ENCODE measurements around the gene FSD1. TPM values are rescaled to one million over a fixed set of nuclear protein-coding genes. Genes with fewer than 3 reads are reported as not detected.

FSD1 gene
- total RNA-seq, 3 donors from 2014 or later, result 0.64 to 2.0 (median 0.84) TPM

- Histone ChIP-seq H3K4me1 (ENCODE audit: low read depth) (peaks cover 34% of the 10 kb centered on the region), H3K4me3 (no peak overlapping the region), H3K9me3 (no peaks in the 10 kb centered on the region), H3K36me3 (ENCODE audit: low read depth) (no peaks in the 10 kb centered on the region)
- no peak for ATAC-seq
- DNase-seq, result no peak
- intact Hi-C loops (cut with DNase I, micrococcal nuclease), result no loop called here
- TF ChIP-seq, protein P1, sequence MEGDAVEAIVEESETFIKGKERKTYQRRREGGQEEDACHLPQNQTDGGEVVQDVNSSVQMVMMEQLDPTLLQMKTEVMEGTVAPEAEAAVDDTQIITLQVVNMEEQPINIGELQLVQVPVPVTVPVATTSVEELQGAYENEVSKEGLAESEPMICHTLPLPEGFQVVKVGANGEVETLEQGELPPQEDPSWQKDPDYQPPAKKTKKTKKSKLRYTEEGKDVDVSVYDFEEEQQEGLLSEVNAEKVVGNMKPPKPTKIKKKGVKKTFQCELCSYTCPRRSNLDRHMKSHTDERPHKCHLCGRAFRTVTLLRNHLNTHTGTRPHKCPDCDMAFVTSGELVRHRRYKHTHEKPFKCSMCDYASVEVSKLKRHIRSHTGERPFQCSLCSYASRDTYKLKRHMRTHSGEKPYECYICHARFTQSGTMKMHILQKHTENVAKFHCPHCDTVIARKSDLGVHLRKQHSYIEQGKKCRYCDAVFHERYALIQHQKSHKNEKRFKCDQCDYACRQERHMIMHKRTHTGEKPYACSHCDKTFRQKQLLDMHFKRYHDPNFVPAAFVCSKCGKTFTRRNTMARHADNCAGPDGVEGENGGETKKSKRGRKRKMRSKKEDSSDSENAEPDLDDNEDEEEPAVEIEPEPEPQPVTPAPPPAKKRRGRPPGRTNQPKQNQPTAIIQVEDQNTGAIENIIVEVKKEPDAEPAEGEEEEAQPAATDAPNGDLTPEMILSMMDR (IDR thresholded peaks at IDR 0.05), result no peak
Measured at GRCh38 chr19:4366666-4367335, 62.4 kb downstream of the FSD1 start.

- Histone ChIP-seq H3K4me1 (ENCODE audit: low read depth) (peaks cover 34% of the 10 kb centered on the region), H3K36me3 (ENCODE audit: low read depth) (no peaks in the 10 kb centered on the region), H3K9me3 (no peaks in the 10 kb centered on the region), H3K4me3 (no peak overlapping the region)
- TF ChIP-seq, protein P1 (IDR thresholded peaks at IDR 0.05), result no peak
- intact Hi-C loops (cut with DNase I, micrococcal nuclease), result no loop called here
- no peak for DNase-seq
- ATAC-seq, result no peak
Measured at GRCh38 chr19:4367336-4367723, 62.9 kb downstream of the FSD1 start.

- H3K4me1 ChIP-seq (ENCODE audit: low read depth), result peaks cover 34% of the 10 kb centered on the region
- TF ChIP-seq, protein P1 (IDR thresholded peaks at IDR 0.05), result no peak
- intact Hi-C loops (cut with DNase I, micrococcal nuclease), result no loop called here
- H3K4me3 ChIP-seq, result no peak overlapping the region
- no peaks in the 10 kb centered on the region for H3K9me3 ChIP-seq
- no peak for DNase-seq
- ATAC-seq, result no peak
- H3K36me3 ChIP-seq (ENCODE audit: low read depth), result no peaks in the 10 kb centered on the region
Measured at GRCh38 chr19:4367781-4368127, 63.4 kb downstream of the FSD1 start.

DNA sequence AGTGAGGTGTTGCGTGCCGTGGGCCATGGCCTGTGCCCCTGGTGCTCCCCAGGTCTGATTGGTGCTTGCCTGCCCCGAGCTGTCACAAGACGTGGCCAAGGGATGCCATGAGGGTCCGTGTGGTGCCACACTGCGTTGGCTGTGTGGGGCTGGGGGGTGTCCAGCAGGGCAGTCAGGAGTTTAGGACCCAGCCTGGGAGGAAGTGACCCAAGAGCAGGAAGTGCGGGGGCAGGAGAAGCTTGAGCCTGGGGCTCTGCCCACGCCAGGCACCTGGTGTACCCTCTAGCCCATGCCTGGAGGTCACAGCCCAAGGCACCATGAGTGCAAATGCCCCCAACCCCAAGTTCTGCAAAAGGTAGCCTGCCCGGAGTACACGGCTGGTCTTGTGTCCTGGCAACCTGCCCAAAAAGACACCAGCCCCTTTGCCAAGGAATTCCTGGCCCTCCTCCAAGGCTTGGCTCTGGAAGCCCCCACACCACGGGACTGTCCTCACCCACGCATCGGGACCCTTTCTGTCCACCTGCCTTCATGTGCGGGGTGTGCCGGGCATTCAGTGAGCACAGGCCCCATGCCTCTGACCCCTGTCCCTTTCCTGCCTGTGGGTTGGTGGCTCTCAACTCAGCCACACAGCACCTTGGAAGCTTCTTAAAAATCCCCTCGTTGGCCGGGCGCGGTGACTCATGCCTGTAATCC, 63.9 kb downstream of the FSD1 start:
- H3K4me1 ChIP-seq (ENCODE audit: low read depth), result peaks cover 38% of the 10 kb centered on the region
- TF ChIP-seq, protein P1 (IDR thresholded peaks at IDR 0.05), result no peak
- no peak for ATAC-seq
- H3K36me3 ChIP-seq (ENCODE audit: low read depth), result no peaks in the 10 kb centered on the region
- no peak for DNase-seq
- H3K4me3 ChIP-seq, result no peak overlapping the region
- no peaks in the 10 kb centered on the region for H3K9me3 ChIP-seq
- intact Hi-C loops (cut with DNase I, micrococcal nuclease), result no loop called here

DNA sequence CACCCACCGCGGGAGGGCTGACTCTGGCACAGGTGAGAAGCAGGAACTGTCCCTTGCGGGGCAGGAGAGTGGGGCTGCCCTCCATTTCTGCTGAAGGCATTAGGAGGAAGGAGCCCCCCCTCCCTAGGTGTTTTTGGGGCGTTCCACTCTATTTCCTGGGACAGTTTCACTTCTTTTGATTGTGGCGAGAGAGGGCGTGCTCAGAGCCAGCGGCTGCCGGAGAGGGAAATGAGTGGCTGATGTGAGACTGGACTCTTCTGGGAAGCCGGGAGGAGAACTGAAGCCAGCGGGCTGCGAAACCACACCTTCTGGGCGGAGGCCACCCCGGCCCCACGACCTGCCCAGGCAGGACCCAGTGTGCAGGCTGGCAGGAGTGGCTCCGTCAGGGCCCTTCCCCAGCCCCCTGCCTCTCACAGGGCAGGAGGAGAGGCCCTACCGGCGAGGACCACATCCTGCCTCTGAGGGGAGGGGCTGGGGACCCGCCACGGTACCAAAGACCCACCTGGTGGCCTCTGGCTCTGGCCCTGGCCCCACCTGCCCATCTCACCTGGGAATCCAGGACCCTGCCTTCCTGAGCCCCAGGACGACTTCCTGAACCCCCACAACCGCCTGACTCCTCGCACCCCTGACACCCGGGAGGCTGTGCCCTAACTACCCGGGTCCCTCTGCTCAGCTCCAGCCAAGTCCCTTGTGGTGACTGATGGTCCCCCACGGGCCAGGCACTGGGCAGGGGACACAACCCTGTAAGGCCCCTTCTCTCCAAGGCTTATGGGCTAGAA, 64.9 kb downstream of the FSD1 start:
- DNase-seq, result peak; percentile 75 to 89 (median 84)
- intact Hi-C loops (cut with DNase I, micrococcal nuclease), result no loop called here
- peak; percentile 85 for ATAC-seq
- TF ChIP-seq, protein P1 (IDR thresholded peaks at IDR 0.05), result no peak
- H3K4me3 ChIP-seq, result no peak overlapping the region
- no peaks in the 10 kb centered on the region for H3K9me3 ChIP-seq
- no peaks in the 10 kb centered on the region for H3K36me3 ChIP-seq (ENCODE audit: low read depth)
- peaks cover 48% of the 10 kb centered on the region for H3K4me1 ChIP-seq (ENCODE audit: low read depth)

Measured in mucosa of descending colon (tissue), 3 donors.